Measurements from ENCODE around the gene RPS2. TPM values are rescaled to one million over a fixed set of nuclear protein-coding genes. Genes with fewer than 3 reads are reported as not detected.

Gene RPS2
- total and polyA plus RNA-seq, 8 donors = 1,316 to 3,219 (median 1,806) TPM

- no peaks in the 10 kb centered on the region for H3K9me3 ChIP-seq
- ATAC-seq (peak; percentile 65 to 75 (median 72)), DNase-seq (peak; percentile 84 to 96 (median 88)), FAIRE-seq (no peak)
- H3K36me3 ChIP-seq = peaks cover 0 to 29% (median 14%) of the 10 kb centered on the region in 3 donors
- H3K27me3 ChIP-seq = no peaks in the 10 kb centered on the region
- H3K4me1 ChIP-seq = peaks cover 0 to 7% (median 4%) of the 10 kb centered on the region in 3 donors
- WGBS, 2 donors = 33 to 36% methylated on average over 60 to 70 of the region's 70 CpGs
- intact Hi-C loops (cut with DNase I) = no loop called here
- no peak for TF ChIP-seq CTCF (IDR thresholded peaks at IDR 0.05)
- peak overlapping the region; percentile 8 to 63 (median 52) for H3K27ac ChIP-seq
- H3K4me3 ChIP-seq = peak overlapping the region; percentile 15 to 41 (median 29)
These were observed 14.8 kb upstream of the RPS2 start for GRCh38 chr16:1979271-1980029.

- intact Hi-C loops (cut with DNase I) = no loop called here
- no peak for TF ChIP-seq CTCF (IDR thresholded peaks at IDR 0.05)
- H3K27me3 ChIP-seq = no peaks in the 10 kb centered on the region
- ATAC-seq = no peak
- WGBS, 2 donors = 61 to 70% methylated on average over 37 of the region's 37 CpGs
- H3K36me3 ChIP-seq = peaks cover 0 to 29% (median 14%) of the 10 kb centered on the region in 3 donors
- peak in 2 of 6 donors; percentile 72 to 85 for DNase-seq
- peaks cover 0 to 7% (median 4%) of the 10 kb centered on the region in 3 donors for H3K4me1 ChIP-seq
- FAIRE-seq = no peak
- peak overlapping the region in 2 of 4 donors; percentile 55 to 63 for H3K27ac ChIP-seq
- no peaks in the 10 kb centered on the region for H3K9me3 ChIP-seq
- peak overlapping the region; percentile 15 to 41 (median 29) for H3K4me3 ChIP-seq
These were observed 14.0 kb upstream of the RPS2 start for GRCh38 chr16:1978476-1979120.

- TF ChIP-seq CTCF (IDR thresholded peaks at IDR 0.05) = no peak
- H3K27me3 ChIP-seq = no peaks in the 10 kb centered on the region
- no peak for ATAC-seq
- no peak overlapping the region for H3K4me3 ChIP-seq
- H3K9me3 ChIP-seq = no peaks in the 10 kb centered on the region
- H3K36me3 ChIP-seq = peaks cover 0 to 29% (median 14%) of the 10 kb centered on the region in 3 donors
- WGBS, 2 donors = 93 to 97% methylated on average over 18 of the region's 18 CpGs
- peaks cover 0 to 15% (median 5%) of the 10 kb centered on the region in 3 donors for H3K4me1 ChIP-seq
- FAIRE-seq = no peak
- intact Hi-C loops (cut with DNase I) = no loop called here
- DNase-seq = peak in 1 of 6 donors; percentile 88
- no peak overlapping the region for H3K27ac ChIP-seq
These were observed 13.2 kb upstream of the RPS2 start for GRCh38 chr16:1977875-1978268.

- H3K4me1 ChIP-seq = peaks cover 0 to 20% (median 10%) of the 10 kb centered on the region in 3 donors
- H3K36me3 ChIP-seq = peaks cover 0 to 29% (median 14%) of the 10 kb centered on the region in 3 donors
- DNase-seq (peak in 2 of 6 donors; percentile 50 to 84), FAIRE-seq (no peak), ATAC-seq (no peak)
- intact Hi-C loops (cut with DNase I) = no loop called here
- WGBS, 2 donors = 90 to 95% methylated on average over 33 of the region's 33 CpGs
- H3K9me3 ChIP-seq = no peaks in the 10 kb centered on the region
- no peaks in the 10 kb centered on the region for H3K27me3 ChIP-seq
- TF ChIP-seq CTCF (IDR thresholded peaks at IDR 0.05) = no peak
- H3K4me3 ChIP-seq = no peak overlapping the region
- H3K27ac ChIP-seq = no peak overlapping the region
These were observed 12.6 kb upstream of the RPS2 start for GRCh38 chr16:1976951-1977874.
